ENCODE results near the gene MAPRE2.

The MAPRE2 gene

GRCh38 chr18:35186291-35187034, 145.2 kb downstream of the MAPRE2 start:
- TF ChIP-seq GATA3 (IDR thresholded peaks at IDR 0.05; ENCODE audit: low read depth, low read length) (no peak), GATA2 (IDR thresholded peaks at IDR 0.05; ENCODE audit: low read depth, low read length) (no peak)

DNA sequence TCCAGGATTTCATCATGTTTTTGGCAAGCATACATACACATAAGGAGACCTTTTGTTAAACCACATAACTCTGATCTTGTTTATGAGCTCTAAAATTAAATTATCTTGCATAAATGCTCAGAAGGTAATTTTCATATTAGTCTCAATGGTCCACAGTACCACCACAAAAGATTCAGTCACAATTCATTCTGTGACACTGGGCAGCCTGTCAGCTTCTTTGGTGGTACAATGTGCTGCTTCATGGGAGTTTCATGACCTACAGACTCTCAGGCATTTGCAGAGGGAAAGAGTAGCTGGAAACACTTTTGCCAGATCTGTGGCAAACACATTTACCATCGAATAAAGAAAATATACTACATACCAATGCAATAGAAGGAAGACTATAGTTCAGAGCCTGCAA, 148.3 kb downstream of the MAPRE2 start:
- no peak for TF ChIP-seq GATA3 (IDR thresholded peaks at IDR 0.05; ENCODE audit: low read depth, low read length)
- no peak for TF ChIP-seq GATA2 (IDR thresholded peaks at IDR 0.05; ENCODE audit: low read depth, low read length)

- TF ChIP-seq GATA3 (IDR thresholded peaks at IDR 0.05; ENCODE audit: low read depth, low read length) (no peak), GATA2 (IDR thresholded peaks at IDR 0.05; ENCODE audit: low read depth, low read length) (no peak)
Measured at GRCh38 chr18:35190948-35191697, 149.9 kb downstream of the MAPRE2 start.

- TF ChIP-seq GATA3 (IDR thresholded peaks at IDR 0.05; ENCODE audit: low read depth, low read length) (no peak), GATA2 (IDR thresholded peaks at IDR 0.05; ENCODE audit: low read depth, low read length) (no peak)
Measured at GRCh38 chr18:35191698-35192025, 150.4 kb downstream of the MAPRE2 start.

GRCh38 chr18:35192415-35192814, 151.2 kb downstream of the MAPRE2 start:
- TF ChIP-seq GATA2 (IDR thresholded peaks at IDR 0.05; ENCODE audit: low read depth, low read length) (no peak), GATA3 (IDR thresholded peaks at IDR 0.05; ENCODE audit: low read depth, low read length) (no peak)
